HG03139 (cell line): ENCODE measurements around the gene TBC1D12.
"Not testable (repeated sequence)": the region's sequence is repeated elsewhere in the genome, so short reads cannot be mapped to it uniquely, and the experiment has no call there.

ENCODE experiments used
- ATAC-seq: cut with Tn5 transposase; IDR thresholded peaks from one replicate; pipeline ENCODE4 v1.9.1; 2021; ENCODE audit not compliant: unreplicated experiment

Gene TBC1D12

GRCh38 chr10:94450782-94451181 lies 48.4 kb downstream of the TBC1D12 start:
- no peak for ATAC-seq

GRCh38 chr10:94451883-94452519 lies 49.7 kb downstream of the TBC1D12 start:
- ATAC-seq = no peak

- no peak for ATAC-seq
Observed at GRCh38 chr10:94456942-94457341, 54.6 kb downstream of the TBC1D12 start.

GRCh38 chr10:94459385-94459784 lies 57.0 kb downstream of the TBC1D12 start:
- no peak for ATAC-seq

- ATAC-seq = no peak
Observed at GRCh38 chr10:94461503-94461902, 59.2 kb downstream of the TBC1D12 start.

- no peak for ATAC-seq
Observed at GRCh38 chr10:94462130-94462529, 59.8 kb downstream of the TBC1D12 start.

GRCh38 chr10:94465684-94466083 lies 63.3 kb downstream of the TBC1D12 start:
- no peak for ATAC-seq

GRCh38 chr10:94481410-94481809 lies 79.1 kb downstream of the TBC1D12 start:
- no peak for ATAC-seq

- no peak for ATAC-seq
Observed at GRCh38 chr10:94483970-94484369, 81.6 kb downstream of the TBC1D12 start.

- no peak for ATAC-seq
Observed at GRCh38 chr10:94485094-94485493, 82.8 kb downstream of the TBC1D12 start.

GRCh38 chr10:94487575-94487974 lies 85.2 kb downstream of the TBC1D12 start:
- ATAC-seq = no peak

- ATAC-seq = no peak
Observed at GRCh38 chr10:94489107-94489506, 86.8 kb downstream of the TBC1D12 start.

GRCh38 chr10:94489976-94490788 lies 87.8 kb downstream of the TBC1D12 start:
- ATAC-seq = no peak

- ATAC-seq = no peak
Observed at GRCh38 chr10:94490789-94491039, 88.4 kb downstream of the TBC1D12 start.

- ATAC-seq = no peak
Observed at GRCh38 chr10:94493463-94493862, 91.1 kb downstream of the TBC1D12 start.

GRCh38 chr10:94496010-94496409 lies 93.7 kb downstream of the TBC1D12 start:
- ATAC-seq = no peak

- no peak for ATAC-seq
Observed at GRCh38 chr10:94496646-94497045, 94.3 kb downstream of the TBC1D12 start.

- ATAC-seq = no peak
Observed at GRCh38 chr10:94500063-94500462, 97.7 kb downstream of the TBC1D12 start.

GRCh38 chr10:94521276-94522250 lies 119.2 kb downstream of the TBC1D12 start:
- ATAC-seq = no peak

GRCh38 chr10:94524146-94524545 lies 121.8 kb downstream of the TBC1D12 start:
- ATAC-seq = no peak

- ATAC-seq = no peak
Observed at GRCh38 chr10:94524711-94525110, 122.4 kb downstream of the TBC1D12 start.

- not testable (repeated sequence) for ATAC-seq
Observed at GRCh38 chr10:94531550-94531949, 129.2 kb downstream of the TBC1D12 start.
